Natural killer cell (primary cell): Measurements from ENCODE around the gene CCL20. TPM values are rescaled to one million over a fixed set of nuclear protein-coding genes. Genes with fewer than 3 reads are reported as not detected.

Experiments used
- ATAC-seq, 3 donors: fragments of 150-1000 bp in 2 of 3; fragments of 200-7000 bp in 1 of 3; cut with Tn5 transposase; 1 replicate in 1 of 3; 2 replicates in 2 of 3; pipeline ENCODE4 v1.10.0; 2021; ENCODE audit warnings: mild to moderate bottlenecking in 2 of 3, moderate library complexity in 2 of 3
- DNase-seq, 2 donors: peaks; one replicate each; pipeline versions ENCODE4 v3.0.0 to v3.0.0-alpha.2; 2013 to 2021; ENCODE audit warnings: mixed read lengths in 1 of 2
- H3K27ac ChIP-seq: one replicate; pipeline ENCODE4 v1.5.1; 2013; ENCODE audit warnings: mild to moderate bottlenecking, low read length
- H3K27me3 ChIP-seq: one replicate; pipeline ENCODE4 v1.6.1; 2013; ENCODE audit warnings: low read length; ENCODE audit not compliant: control insufficient read depth, insufficient read depth
- H3K36me3 ChIP-seq: one replicate; pipeline ENCODE4 v1.6.1; 2013; ENCODE audit warnings: low read length; ENCODE audit not compliant: control insufficient read depth, insufficient read depth
- H3K4me1 ChIP-seq: one replicate; pipeline ENCODE4 v1.6.1; 2013; ENCODE audit warnings: low read length; ENCODE audit not compliant: control insufficient read depth, insufficient read depth
- H3K4me3 ChIP-seq: one replicate; pipeline ENCODE4 v1.5.1; 2013; ENCODE audit warnings: low read length
- H3K9me3 ChIP-seq: one replicate; pipeline ENCODE4 v1.6.1; 2013; ENCODE audit warnings: low read length; ENCODE audit not compliant: control insufficient read depth, insufficient read depth
- H3K27ac Mint-ChIP-seq, 2 donors: one replicate each; pipeline ENCODE4 v1.8.0; 2022; ENCODE audit warnings: mild to moderate bottlenecking in 2 of 2, mixed read lengths in 2 of 2, moderate library complexity in 1 of 2
- H3K27me3 Mint-ChIP-seq, 2 donors: one replicate each; pipeline ENCODE4 v1.8.0; 2022; ENCODE audit warnings: low read depth in 2 of 2, mixed read lengths in 2 of 2
- H3K36me3 Mint-ChIP-seq: one replicate; pipeline ENCODE4 v1.8.0; 2022; ENCODE audit warnings: mixed read lengths
- H3K4me1 Mint-ChIP-seq, 2 donors: one replicate each; pipeline ENCODE4 v1.8.0; 2022; ENCODE audit warnings: mixed read lengths in 2 of 2
- H3K4me3 Mint-ChIP-seq: one replicate; pipeline ENCODE4 v1.8.0; 2022; ENCODE audit warnings: mild to moderate bottlenecking, moderate library complexity, mixed read lengths
- H3K9me3 Mint-ChIP-seq, 2 donors: one replicate each; pipeline ENCODE4 v1.8.0; 2022; ENCODE audit warnings: mixed read lengths in 2 of 2
- WGBS: methylation state at CpG from one replicate; pipeline ENCODE4 v1.1.7; 2013; ENCODE audit warnings: missing lambda C conversion rate; ENCODE audit not compliant: insufficient coverage; 5-methylcytosine and 5-hydroxymethylcytosine counted together
- intact Hi-C: fragments of 100-400 bp; cut with micrococcal nuclease; formaldehyde crosslinking; loops from one replicate; pipeline ENCODE4 v1.14.2; 2022
- total RNA-seq, 4 donors: library from RNA; stranded (reverse); fragments of 120-200 nt in 1 of 4; gene quantifications; one replicate each; pipeline versions ENCODE4 v1.2.3 to v1.2.4, GENCODE V29; 2013 to 2022
- TF ChIP-seq, protein P1 (sequence below): fragments of 200-600 bp; IDR thresholded peaks from one replicate; pipeline ENCODE4 v1.8.0; 2022; ENCODE audit warnings: antibody characterized with exemption

The CCL20 gene
- total RNA-seq, 3 donors from 2014 or later (not counting 1 experiment from before 2014, with no cell fraction given), result 2.0 TPM; not detected in 2

GRCh38 chr2:227767830-227768229, 45.8 kb upstream of the CCL20 start:
- Histone ChIP-seq H3K4me3 (no peak overlapping the region), H3K27ac (no peak overlapping the region), H3K9me3 (no peaks in the 10 kb centered on the region), H3K27me3 (no peaks in the 10 kb centered on the region), H3K4me1 (no peaks in the 10 kb centered on the region), H3K36me3 (no peaks in the 10 kb centered on the region)
- Mint-ChIP-seq H3K27ac (no peak overlapping the region), H3K36me3 (no peaks in the 10 kb centered on the region), H3K4me1 (peaks cover 0 to 9% of the 10 kb centered on the region in 2 donors), H3K27me3 (peaks cover 0 to 6% of the 10 kb centered on the region in 2 donors), H3K9me3 (no peaks in the 10 kb centered on the region), H3K4me3 (no peak overlapping the region)
- ATAC-seq (no peak), DNase-seq (no peak)
- TF ChIP-seq, protein P1, sequence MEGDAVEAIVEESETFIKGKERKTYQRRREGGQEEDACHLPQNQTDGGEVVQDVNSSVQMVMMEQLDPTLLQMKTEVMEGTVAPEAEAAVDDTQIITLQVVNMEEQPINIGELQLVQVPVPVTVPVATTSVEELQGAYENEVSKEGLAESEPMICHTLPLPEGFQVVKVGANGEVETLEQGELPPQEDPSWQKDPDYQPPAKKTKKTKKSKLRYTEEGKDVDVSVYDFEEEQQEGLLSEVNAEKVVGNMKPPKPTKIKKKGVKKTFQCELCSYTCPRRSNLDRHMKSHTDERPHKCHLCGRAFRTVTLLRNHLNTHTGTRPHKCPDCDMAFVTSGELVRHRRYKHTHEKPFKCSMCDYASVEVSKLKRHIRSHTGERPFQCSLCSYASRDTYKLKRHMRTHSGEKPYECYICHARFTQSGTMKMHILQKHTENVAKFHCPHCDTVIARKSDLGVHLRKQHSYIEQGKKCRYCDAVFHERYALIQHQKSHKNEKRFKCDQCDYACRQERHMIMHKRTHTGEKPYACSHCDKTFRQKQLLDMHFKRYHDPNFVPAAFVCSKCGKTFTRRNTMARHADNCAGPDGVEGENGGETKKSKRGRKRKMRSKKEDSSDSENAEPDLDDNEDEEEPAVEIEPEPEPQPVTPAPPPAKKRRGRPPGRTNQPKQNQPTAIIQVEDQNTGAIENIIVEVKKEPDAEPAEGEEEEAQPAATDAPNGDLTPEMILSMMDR, result no peak
- intact Hi-C loops, result loop anchor here (2.0 to 10.0 kb wide), 2 partner anchors 403 to 637 kb away; no protein-coding TSS in a partner anchor
- WGBS, result 94% methylated on average over 22 of the region's 22 CpGs

GRCh38 chr2:227772197-227772661, 41.4 kb upstream of the CCL20 start:
- Histone ChIP-seq H3K36me3 (no peaks in the 10 kb centered on the region), H3K4me1 (no peaks in the 10 kb centered on the region), H3K27ac (no peak overlapping the region), H3K9me3 (no peaks in the 10 kb centered on the region), H3K4me3 (no peak overlapping the region), H3K27me3 (no peaks in the 10 kb centered on the region)
- H3K27ac Mint-ChIP-seq, result no peak overlapping the region
- intact Hi-C loops, result no loop called here
- ATAC-seq, result no peak
- peaks cover 0 to 5% of the 10 kb centered on the region in 2 donors for H3K4me1 Mint-ChIP-seq
- H3K36me3 Mint-ChIP-seq, result no peaks in the 10 kb centered on the region
- H3K27me3 Mint-ChIP-seq, result peaks cover 0 to 3% of the 10 kb centered on the region in 2 donors
- TF ChIP-seq, protein P1, result no peak
- WGBS, result 80% methylated on average over 5 of the region's 5 CpGs
- H3K9me3 Mint-ChIP-seq, result no peaks in the 10 kb centered on the region
- no peak overlapping the region for H3K4me3 Mint-ChIP-seq
- DNase-seq, result no peak

DNA sequence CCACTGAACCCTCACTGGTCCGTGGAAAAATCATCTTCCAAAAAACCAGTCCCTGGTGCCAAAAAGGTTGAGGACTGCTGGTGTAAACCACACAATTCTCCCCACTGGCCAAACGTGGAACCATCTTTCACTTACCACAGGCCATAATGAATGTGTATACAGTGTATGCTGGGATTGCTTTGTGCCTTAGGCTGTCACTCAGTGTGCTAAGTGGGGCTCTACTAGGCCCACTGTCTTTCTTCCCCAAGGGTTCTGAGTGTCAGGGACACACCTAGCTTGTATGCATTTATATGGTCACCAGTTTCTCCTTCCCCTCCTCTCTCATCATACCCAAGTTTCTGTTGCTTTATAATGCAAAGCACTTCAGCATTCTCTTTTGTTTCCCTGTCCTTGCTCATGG, 40.7 kb upstream of the CCL20 start:
- intact Hi-C loops, result no loop called here
- no peaks in the 10 kb centered on the region for H3K9me3 Mint-ChIP-seq
- H3K27me3 Mint-ChIP-seq, result peaks cover 0 to 3% of the 10 kb centered on the region in 2 donors
- no peaks in the 10 kb centered on the region for H3K4me1 ChIP-seq
- TF ChIP-seq, protein P1, result no peak
- H3K4me1 Mint-ChIP-seq, result peaks cover 0 to 5% of the 10 kb centered on the region in 2 donors
- DNase-seq (no peak), ATAC-seq (no peak)
- H3K36me3 ChIP-seq, result no peaks in the 10 kb centered on the region
- no peaks in the 10 kb centered on the region for H3K9me3 ChIP-seq
- H3K27ac Mint-ChIP-seq, result no peak overlapping the region
- H3K36me3 Mint-ChIP-seq, result no peaks in the 10 kb centered on the region
- H3K27me3 ChIP-seq, result no peaks in the 10 kb centered on the region
- no peak overlapping the region for H3K4me3 ChIP-seq
- no peak overlapping the region for H3K4me3 Mint-ChIP-seq
- WGBS, result 92% methylated on average over 1 of the region's 2 CpGs
- H3K27ac ChIP-seq, result no peak overlapping the region

- Mint-ChIP-seq H3K9me3 (no peaks in the 10 kb centered on the region), H3K27ac (no peak overlapping the region), H3K27me3 (peaks cover 0 to 3% of the 10 kb centered on the region in 2 donors), H3K4me3 (no peak overlapping the region), H3K36me3 (no peaks in the 10 kb centered on the region), H3K4me1 (peaks cover 0 to 5% of the 10 kb centered on the region in 2 donors)
- Histone ChIP-seq H3K4me3 (no peak overlapping the region), H3K36me3 (no peaks in the 10 kb centered on the region), H3K4me1 (no peaks in the 10 kb centered on the region), H3K9me3 (no peaks in the 10 kb centered on the region), H3K27ac (no peak overlapping the region), H3K27me3 (no peaks in the 10 kb centered on the region)
- intact Hi-C loops, result no loop called here
- DNase-seq (peak in 1 of 2 donors; percentile 27), ATAC-seq (no peak)
- TF ChIP-seq, protein P1, result no peak
- 80% methylated on average over 11 of the region's 15 CpGs for WGBS
Measured at GRCh38 chr2:227774011-227774624, 39.5 kb upstream of the CCL20 start.
